ENCODE measurements around the gene ENDOG. TPM values are rescaled to one million over a fixed set of nuclear protein-coding genes. Genes with fewer than 3 reads are reported as not detected.
"Not testable (repeated sequence)": the region's sequence is repeated elsewhere in the genome, so short reads cannot be mapped to it uniquely, and the experiment has no call there.

The ENDOG gene
- total RNA-seq = 10 to 100 TPM; 12.7 to 15.0 TPM

- no peak within 1 kb of the TSS for H3K27ac Mint-ChIP-seq
- DNase-seq = peak; percentile 98 to 99
- H3K4me1 Mint-ChIP-seq (ENCODE audit: low read depth) = peaks cover 35% of the 10 kb centered on the region
- H3K4me3 Mint-ChIP-seq = peak within 1 kb of the TSS; percentile 83 to 88
- peaks cover 0 to 2% of the 10 kb centered on the region in 2 donors for H3K36me3 Mint-ChIP-seq (ENCODE audit: insufficient read depth in 2 of 2)
- H3K27me3 Mint-ChIP-seq (ENCODE audit: low read depth) = no peaks in the 10 kb centered on the region
- peak; percentile 92 to 93 for ATAC-seq (replicated peaks in 1 of 2)
- H3K9me3 Mint-ChIP-seq = no peaks in the 10 kb centered on the region
Observed at GRCh38 chr9:128818099-128818838, at the start of gene ENDOG. ENDOG (plus strand) TSS chr9:128818500; CDS start chr9:128818685, 185 bp downstream.

- no peaks in the 10 kb centered on the region for H3K9me3 Mint-ChIP-seq
- H3K27me3 Mint-ChIP-seq (ENCODE audit: low read depth) = no peaks in the 10 kb centered on the region
- DNase-seq (no peak), ATAC-seq (replicated peaks in 1 of 2) (no peak)
- H3K4me3 Mint-ChIP-seq = no peak overlapping the region
- H3K27ac Mint-ChIP-seq = no peak overlapping the region
- H3K4me1 Mint-ChIP-seq (ENCODE audit: low read depth) = peaks cover 28% of the 10 kb centered on the region
- peaks cover 0 to 2% of the 10 kb centered on the region in 2 donors for H3K36me3 Mint-ChIP-seq (ENCODE audit: insufficient read depth in 2 of 2)
Observed at GRCh38 chr9:128768606-128769005, 49.7 kb upstream of the ENDOG start.

DNA sequence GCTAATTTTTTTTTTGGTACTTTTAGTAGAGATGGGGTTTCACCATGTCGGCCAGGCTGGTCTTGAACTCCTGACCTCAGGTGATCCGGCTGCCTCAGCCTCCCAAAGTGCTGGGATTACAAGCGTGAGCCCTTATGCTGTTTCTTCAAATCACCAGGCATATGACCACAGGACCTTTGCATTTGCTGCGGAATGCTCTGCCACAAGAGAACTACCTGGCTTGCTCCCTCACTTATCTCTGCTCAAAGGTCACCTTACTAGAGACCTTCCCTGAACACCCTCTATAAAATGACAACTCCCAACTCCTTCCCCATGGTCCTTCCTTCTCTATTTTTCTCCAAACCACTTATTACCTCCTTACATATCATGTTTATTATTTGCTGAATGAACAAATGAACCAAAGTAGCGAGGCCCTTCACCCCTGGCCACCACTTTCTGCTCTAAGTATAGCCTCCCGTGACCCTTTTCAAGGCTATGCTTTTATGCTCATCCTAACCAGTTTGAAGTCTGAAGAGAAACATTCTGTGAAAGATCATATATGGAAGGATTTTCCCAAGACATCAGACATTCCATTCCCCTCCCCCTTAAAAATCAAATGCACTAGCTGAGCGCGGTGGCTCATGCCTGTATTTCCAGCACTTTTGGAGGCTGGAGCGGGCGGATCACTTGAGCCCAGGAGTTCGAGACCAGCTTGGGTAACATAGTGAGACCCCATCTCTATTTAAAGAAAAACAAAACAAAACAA is 47.8 kb upstream of the ENDOG start:
- Mint-ChIP-seq H3K36me3 (ENCODE audit: insufficient read depth in 2 of 2) (peaks cover 0 to 7% of the 10 kb centered on the region in 2 donors), H3K4me3 (peak overlapping the region; percentile 92 to 98), H3K4me1 (ENCODE audit: low read depth) (peaks cover 28% of the 10 kb centered on the region), H3K9me3 (peaks cover 2 to 3% of the 10 kb centered on the region in 2 donors), H3K27me3 (ENCODE audit: low read depth) (no peaks in the 10 kb centered on the region), H3K27ac (peak overlapping the region; percentile 81)
- no peak for ATAC-seq (replicated peaks in 1 of 2)
- no peak for DNase-seq

DNA sequence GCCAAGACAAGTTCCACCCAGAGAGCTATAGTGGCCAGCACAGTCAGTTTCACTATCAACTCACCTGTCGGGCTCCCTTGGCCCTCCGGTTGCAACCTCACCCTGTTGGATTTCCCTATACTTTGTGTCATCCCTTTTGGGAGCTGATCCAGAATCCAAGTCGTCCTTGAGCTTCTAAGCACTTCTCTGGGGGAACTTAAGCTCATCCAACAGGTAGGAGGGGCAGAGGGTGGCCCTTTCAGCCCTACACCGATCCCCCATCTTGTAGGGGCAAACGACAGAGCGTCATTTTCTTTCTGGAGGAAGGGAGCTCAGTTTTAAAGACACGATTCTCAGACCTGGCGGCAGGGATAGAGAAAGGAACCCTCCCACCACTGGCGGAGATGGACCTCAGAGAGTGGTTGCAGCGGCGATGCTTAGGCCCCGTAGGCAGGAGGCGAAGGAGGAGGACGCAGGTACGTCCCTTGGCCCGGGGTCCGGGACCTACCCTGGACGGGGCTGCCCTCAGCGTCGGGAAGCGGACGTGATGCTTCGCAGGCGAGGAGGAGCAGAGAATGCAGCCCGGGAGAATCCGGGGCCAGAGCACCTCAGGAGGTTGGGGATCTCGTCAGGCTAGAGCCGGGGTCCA is 47.1 kb upstream of the ENDOG start:
- DNase-seq (peak in 1 of 2 donors; percentile 7), ATAC-seq (replicated peaks in 1 of 2) (peak; percentile 26 to 41)
- Mint-ChIP-seq H3K36me3 (ENCODE audit: insufficient read depth in 2 of 2) (peaks cover 0 to 11% of the 10 kb centered on the region in 2 donors), H3K4me1 (ENCODE audit: low read depth) (peaks cover 28% of the 10 kb centered on the region), H3K9me3 (peaks cover 2 to 3% of the 10 kb centered on the region in 2 donors), H3K27ac (peak overlapping the region; percentile 81), H3K27me3 (ENCODE audit: low read depth) (no peaks in the 10 kb centered on the region), H3K4me3 (peak overlapping the region; percentile 92 to 98)

DNA sequence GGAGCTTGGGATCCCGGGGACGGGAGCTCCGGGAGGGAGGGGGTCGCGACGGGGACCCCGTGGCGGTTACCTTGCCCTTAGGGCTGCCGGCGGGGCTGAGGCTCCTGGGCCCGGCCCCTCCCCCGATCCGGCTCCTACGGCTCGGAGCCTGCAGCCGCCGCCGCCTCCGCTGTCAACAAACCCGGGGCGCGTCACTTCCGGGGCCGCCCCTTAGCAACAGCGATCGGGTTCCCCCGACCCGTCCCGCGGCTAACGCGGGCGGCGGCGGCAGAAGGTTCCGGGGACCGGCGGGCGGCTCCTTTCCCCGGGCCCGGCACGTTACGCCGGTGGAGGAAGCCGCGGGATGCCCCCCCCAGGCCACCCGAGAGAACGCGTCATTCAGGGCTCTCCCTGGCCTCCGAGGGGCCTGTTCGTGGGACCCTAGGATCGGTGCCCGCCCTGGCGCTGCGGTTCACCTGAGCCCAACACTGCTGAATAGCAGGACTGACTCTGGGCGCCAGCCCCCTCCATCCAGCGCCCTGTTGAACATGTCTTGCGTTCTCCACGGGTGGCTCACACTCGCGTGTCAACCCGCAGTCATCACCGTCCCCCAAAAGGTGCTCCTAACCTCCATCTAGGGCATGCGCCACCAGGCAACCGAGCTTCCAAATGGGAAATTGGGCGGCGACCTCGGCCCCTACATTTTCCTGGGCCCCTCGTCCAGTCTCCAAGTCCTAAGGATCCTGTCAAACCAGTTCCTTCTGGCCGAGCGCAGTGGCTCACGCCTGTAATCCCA is 46.4 kb upstream of the ENDOG start, which contains the start of gene ZER1:
ZER1 (minus strand) TSS at position 183 of the 775 bp plus-strand sequence. CDS start 16,362 bp downstream, outside the sequence.
- Mint-ChIP-seq H3K27ac (peak within 1 kb of the TSS; percentile 81), H3K4me1 (ENCODE audit: low read depth) (peaks cover 28% of the 10 kb centered on the region), H3K36me3 (ENCODE audit: insufficient read depth in 2 of 2) (peaks cover 0 to 11% of the 10 kb centered on the region in 2 donors), H3K9me3 (peaks cover 2 to 3% of the 10 kb centered on the region in 2 donors), H3K4me3 (peak within 1 kb of the TSS; percentile 92 to 98), H3K27me3 (ENCODE audit: low read depth) (no peaks in the 10 kb centered on the region)
- peak; percentile 94 to 98 for DNase-seq
- ATAC-seq (replicated peaks in 1 of 2) = peak; percentile 96 to 97

- DNase-seq = no peak
- Mint-ChIP-seq H3K27me3 (ENCODE audit: low read depth) (no peaks in the 10 kb centered on the region), H3K9me3 (peaks cover 2 to 3% of the 10 kb centered on the region in 2 donors), H3K4me1 (ENCODE audit: low read depth) (peaks cover 28% of the 10 kb centered on the region), H3K36me3 (ENCODE audit: insufficient read depth in 2 of 2) (peaks cover 0 to 11% of the 10 kb centered on the region in 2 donors), H3K27ac (no peak overlapping the region), H3K4me3 (peak overlapping the region; percentile 46 to 98)
- ATAC-seq (replicated peaks in 1 of 2) = no peak
Observed at GRCh38 chr9:128773049-128773448, 45.3 kb upstream of the ENDOG start.

DNA sequence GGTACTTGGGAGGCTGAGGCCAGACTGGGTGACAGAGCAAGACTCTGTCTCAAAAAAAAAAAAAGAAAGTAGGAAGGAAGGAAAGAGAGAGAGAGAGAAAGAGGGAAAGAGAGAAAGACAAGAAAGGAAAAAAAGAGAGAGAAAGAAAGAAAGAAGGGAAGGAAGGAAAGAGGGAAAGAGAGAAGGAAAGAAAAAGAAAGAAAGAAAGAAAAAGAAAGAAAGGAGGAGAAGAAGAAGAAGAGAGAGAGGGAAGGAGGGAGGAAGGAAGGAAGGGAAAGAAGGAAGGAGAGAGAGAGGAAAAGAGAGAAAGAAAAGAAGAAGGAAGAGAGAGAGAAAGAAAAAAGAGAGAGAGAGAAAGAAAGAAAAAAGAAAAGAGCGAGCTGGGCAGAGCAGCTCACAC is 43.5 kb upstream of the ENDOG start:
- H3K4me1 Mint-ChIP-seq (ENCODE audit: low read depth) = peaks cover 14% of the 10 kb centered on the region
- H3K27me3 Mint-ChIP-seq (ENCODE audit: low read depth) = no peaks in the 10 kb centered on the region
- H3K9me3 Mint-ChIP-seq = peaks cover 2 to 3% of the 10 kb centered on the region in 2 donors
- H3K4me3 Mint-ChIP-seq = no peak overlapping the region
- H3K27ac Mint-ChIP-seq = no peak overlapping the region
- no peak for DNase-seq
- peaks cover 0 to 11% of the 10 kb centered on the region in 2 donors for H3K36me3 Mint-ChIP-seq (ENCODE audit: insufficient read depth in 2 of 2)
- ATAC-seq (replicated peaks in 1 of 2) = no peak

DNA sequence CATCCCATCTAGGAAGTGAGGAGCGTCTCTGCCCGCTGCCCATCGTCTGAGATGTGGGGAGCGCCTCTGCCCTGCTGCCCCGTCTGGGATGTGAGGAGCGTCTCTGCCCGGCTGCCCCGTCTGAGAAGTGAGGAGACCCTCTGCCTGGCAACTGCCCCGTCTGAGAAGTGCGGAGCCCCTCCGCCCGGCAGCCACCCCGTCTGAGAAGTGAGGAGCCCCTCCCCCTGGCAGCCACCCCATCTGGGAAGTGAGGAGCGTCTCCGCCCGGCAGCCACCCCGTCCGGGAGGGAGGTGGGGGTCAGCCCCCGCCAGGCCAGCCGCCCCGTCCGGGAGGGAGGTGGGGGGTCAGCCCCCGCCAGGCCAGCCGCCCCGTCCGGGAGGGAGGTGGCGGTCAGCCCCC is 38.2 kb upstream of the ENDOG start:
- not testable (repeated sequence) for DNase-seq; H3K9me3 Mint-ChIP-seq; ATAC-seq (replicated peaks in 1 of 2); H3K27ac Mint-ChIP-seq; H3K4me1 Mint-ChIP-seq (ENCODE audit: low read depth); H3K36me3 Mint-ChIP-seq (ENCODE audit: insufficient read depth in 2 of 2); H3K27me3 Mint-ChIP-seq (ENCODE audit: low read depth); H3K4me3 Mint-ChIP-seq

GRCh38 chr9:128781187-128782070 is 36.9 kb upstream of the ENDOG start:
- Mint-ChIP-seq H3K36me3 (ENCODE audit: insufficient read depth in 2 of 2) (peaks cover 2 to 3% of the 10 kb centered on the region in 2 donors), H3K4me1 (ENCODE audit: low read depth) (peaks cover 7% of the 10 kb centered on the region), H3K4me3 (no peak overlapping the region), H3K27ac (no peak overlapping the region), H3K27me3 (ENCODE audit: low read depth) (no peaks in the 10 kb centered on the region), H3K9me3 (peaks cover 3% of the 10 kb centered on the region in 2 donors)
- ATAC-seq (replicated peaks in 1 of 2) (no peak), DNase-seq (no peak)

GRCh38 chr9:128782669-128783068 is 35.6 kb upstream of the ENDOG start:
- Mint-ChIP-seq H3K27me3 (ENCODE audit: low read depth) (no peaks in the 10 kb centered on the region), H3K27ac (no peak overlapping the region), H3K9me3 (peaks cover 3% of the 10 kb centered on the region in 2 donors), H3K36me3 (ENCODE audit: insufficient read depth in 2 of 2) (peaks cover 4 to 5% of the 10 kb centered on the region in 2 donors), H3K4me3 (no peak overlapping the region), H3K4me1 (ENCODE audit: low read depth) (peaks cover 11% of the 10 kb centered on the region)
- no peak for DNase-seq
- ATAC-seq (replicated peaks in 1 of 2) = no peak

DNA sequence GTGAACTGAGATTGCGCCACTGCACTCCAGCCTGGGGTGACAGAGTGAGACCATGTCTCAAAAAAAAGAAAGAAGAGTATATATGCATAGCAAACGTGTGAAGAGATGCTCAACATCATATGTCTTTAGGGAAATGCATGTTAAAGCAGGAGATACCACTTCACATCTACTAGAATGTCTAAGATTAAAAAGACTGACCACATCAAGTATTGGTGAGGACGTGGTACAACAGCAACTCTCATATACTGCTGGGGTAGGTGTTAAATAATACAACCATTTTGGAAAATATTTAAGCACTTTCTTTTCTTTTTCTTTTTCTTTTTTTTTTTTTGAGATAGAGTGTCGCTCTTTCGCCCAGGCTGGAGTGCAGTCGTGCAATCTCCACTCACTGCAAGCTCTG is 32.9 kb upstream of the ENDOG start:
- Mint-ChIP-seq H3K9me3 (peaks cover 3% of the 10 kb centered on the region in 2 donors), H3K4me1 (ENCODE audit: low read depth) (peaks cover 24% of the 10 kb centered on the region), H3K27ac (no peak overlapping the region), H3K36me3 (ENCODE audit: insufficient read depth in 2 of 2) (peaks cover 4 to 5% of the 10 kb centered on the region in 2 donors), H3K27me3 (ENCODE audit: low read depth) (no peaks in the 10 kb centered on the region), H3K4me3 (peak overlapping the region in 1 of 2 donors; percentile 31)
- no peak for DNase-seq
- ATAC-seq (replicated peaks in 1 of 2) = no peak
